NCI-H1694 (cell line): Measurements from ENCODE around the gene NRK.
"Not testable (repeated sequence)": the region's sequence is repeated elsewhere in the genome, so short reads cannot be mapped to it uniquely, and the experiment has no call there.

Experiments used
- DNase-seq: peaks from one replicate; lab custom pipeline; 2025; lab: John Stamatoyannopoulos, UW

NRK gene, protein sequence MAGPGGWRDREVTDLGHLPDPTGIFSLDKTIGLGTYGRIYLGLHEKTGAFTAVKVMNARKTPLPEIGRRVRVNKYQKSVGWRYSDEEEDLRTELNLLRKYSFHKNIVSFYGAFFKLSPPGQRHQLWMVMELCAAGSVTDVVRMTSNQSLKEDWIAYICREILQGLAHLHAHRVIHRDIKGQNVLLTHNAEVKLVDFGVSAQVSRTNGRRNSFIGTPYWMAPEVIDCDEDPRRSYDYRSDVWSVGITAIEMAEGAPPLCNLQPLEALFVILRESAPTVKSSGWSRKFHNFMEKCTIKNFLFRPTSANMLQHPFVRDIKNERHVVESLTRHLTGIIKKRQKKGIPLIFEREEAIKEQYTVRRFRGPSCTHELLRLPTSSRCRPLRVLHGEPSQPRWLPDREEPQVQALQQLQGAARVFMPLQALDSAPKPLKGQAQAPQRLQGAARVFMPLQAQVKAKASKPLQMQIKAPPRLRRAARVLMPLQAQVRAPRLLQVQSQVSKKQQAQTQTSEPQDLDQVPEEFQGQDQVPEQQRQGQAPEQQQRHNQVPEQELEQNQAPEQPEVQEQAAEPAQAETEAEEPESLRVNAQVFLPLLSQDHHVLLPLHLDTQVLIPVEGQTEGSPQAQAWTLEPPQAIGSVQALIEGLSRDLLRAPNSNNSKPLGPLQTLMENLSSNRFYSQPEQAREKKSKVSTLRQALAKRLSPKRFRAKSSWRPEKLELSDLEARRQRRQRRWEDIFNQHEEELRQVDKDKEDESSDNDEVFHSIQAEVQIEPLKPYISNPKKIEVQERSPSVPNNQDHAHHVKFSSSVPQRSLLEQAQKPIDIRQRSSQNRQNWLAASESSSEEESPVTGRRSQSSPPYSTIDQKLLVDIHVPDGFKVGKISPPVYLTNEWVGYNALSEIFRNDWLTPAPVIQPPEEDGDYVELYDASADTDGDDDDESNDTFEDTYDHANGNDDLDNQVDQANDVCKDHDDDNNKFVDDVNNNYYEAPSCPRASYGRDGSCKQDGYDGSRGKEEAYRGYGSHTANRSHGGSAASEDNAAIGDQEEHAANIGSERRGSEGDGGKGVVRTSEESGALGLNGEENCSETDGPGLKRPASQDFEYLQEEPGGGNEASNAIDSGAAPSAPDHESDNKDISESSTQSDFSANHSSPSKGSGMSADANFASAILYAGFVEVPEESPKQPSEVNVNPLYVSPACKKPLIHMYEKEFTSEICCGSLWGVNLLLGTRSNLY (N-terminal part only)

DNA sequence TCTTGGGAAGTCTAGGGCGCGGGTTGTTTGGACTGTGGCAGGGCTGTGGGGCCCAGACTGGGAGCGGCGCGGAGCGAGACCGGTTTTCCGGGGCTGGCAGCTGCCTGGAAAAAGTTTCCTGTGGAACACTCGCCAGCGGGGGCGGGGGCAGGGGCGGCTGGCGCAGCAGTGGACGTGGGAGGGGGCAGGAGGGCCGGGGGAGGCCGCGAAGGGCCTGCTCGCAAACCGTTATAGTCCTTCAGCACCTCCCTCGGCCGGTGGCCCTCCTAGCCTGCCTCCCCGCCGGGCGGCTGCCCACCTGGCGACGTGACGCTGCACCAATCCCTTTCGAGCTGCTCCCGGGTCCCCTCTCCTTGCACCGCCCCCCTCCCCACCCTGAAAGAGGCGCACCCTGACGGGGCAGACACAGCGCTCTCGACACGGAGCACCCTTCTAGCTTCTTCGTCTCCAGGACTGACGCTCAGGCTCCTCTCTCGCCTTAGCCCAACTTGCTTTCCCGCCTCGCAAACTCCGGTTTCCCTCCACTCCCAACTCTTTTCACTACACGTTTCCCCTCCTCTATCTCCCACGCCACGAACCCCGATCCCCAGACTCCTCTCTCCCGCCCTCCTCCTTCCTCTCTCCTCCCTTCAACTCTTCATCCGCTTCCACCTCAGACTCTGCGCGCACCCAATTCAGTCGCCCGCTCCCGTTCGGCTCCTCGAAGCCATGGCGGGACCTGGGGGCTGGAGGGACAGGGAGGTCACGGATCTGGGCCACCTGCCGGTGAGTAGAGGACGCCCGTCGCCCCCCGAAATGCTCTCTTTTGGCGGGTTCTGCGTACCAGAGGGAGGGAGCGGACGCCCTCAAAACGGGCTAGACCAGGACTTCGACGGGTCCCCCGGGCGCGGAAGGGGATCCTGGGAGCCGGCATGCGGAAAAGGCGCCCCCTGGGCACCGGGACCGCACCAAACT, at the start of gene NRK:
Gene NRK (plus strand): TSS at position 402 of the 954 bp plus-strand sequence. CDS start 307 bp downstream, at position 709.
- no peak for DNase-seq

DNA sequence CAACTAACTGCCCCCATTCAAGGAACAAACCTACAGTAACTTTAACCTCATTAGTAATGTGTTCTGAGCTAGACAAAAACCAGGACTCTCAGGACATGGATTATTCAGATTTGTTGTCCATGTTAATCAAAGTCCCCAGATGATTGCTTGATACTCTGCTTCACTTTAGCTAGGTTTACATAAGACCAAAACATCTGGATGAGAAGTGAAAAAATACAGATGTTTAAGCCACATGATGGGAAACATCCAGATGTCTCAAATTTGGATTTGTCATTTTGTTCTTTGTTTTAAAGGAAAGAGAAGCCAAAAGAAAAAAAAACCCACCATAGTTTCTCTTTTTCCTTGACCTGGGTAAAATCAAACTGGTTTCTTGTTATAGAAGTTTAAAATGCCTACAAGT, 48.5 kb upstream of the NRK start:
- no peak for DNase-seq

DNA sequence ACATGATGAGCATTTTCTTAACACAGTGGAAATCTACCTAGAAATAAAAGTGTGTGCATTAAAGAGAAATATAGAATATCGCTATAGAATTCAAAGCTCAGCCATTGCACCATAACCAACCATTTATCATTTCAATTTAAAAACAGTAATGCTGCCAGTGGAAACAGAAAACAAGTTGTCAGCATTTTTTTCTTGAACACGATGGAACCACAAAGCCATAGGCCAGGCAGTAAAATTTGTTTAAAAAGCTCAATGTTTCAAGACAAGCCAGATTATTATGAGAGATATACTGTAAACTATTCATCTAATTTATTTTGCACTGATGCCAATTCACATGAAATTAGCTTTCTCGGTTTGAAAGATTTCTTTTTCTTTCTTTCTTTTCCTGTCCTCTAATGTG, 46.7 kb upstream of the NRK start:
- DNase-seq: no peak

DNA sequence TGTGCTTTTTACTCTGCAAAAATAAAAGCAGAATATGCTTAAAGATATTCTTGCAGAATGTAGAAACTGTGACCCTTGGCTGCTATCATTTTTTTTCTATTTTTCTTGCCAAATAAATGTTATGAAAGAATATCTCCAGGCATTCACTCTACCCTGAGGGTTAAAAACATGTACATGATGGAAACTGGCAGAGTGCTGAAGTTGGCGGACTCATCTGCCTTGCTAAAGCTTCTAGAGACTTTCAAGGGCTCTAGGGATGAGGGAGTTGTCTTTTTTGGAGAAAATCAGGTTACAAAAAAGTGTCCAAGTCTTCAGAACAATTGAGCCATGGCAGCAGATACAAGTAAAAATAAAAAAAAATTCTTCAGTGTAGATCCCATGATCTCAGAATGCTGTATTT, 40.5 kb upstream of the NRK start:
- no peak for DNase-seq

DNA sequence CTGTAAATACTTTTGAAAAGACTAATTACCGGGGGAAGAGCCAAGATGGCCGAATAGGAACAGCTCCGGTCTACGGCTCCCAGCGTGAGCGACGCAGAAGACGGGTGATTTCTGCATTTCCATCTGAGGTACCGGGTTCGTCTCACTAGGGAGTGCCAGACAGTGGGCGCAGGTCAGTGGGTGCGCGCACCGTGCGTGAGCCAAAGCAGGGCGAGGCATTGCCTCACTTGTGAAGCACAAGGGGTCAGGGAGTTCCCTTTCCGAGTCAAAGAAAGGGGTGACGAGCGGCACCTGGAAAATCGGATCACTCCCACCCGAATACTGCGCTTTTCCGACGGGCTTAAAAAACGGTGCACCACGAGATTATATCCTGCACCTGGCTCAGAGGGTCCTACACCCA, 25.5 kb upstream of the NRK start:
- DNase-seq: not testable (repeated sequence)

DNA sequence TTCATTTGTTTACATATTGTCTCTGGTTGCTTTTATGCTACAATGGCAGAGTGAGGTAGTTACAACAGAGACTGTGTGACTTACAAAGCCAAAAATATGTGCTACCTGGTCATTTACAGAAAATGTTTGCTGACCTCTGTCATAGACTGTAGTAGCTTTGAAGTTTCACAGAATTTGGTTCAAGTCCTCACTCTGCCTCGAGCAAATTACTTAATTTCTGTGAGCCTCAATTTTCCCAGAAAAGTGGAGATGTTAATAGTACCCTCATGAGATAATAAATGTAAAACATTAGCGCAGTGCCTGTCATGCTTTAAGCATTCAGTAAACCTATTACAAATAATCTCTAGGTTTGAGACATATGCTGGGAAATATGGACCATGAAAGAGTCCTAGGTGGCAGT, 18.4 kb upstream of the NRK start:
- DNase-seq: no peak

DNA sequence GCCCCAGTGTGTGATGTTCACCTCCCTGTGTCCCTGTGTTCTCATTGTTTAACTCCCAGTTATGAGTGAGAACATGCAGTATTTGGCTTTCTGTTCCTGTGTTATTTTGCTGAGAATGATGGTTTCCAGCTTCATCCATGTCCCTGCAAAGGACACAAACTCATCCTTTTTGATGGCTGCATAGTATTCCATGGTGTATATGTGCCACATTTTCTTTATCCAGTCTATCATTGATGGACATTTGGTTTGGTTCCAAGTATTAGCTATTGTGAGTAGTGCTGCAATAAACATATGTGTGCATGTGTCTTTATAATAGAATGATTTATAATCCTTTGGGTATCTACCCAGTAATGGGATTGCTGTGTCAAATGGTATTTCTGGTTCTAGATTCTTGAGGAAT, 16.7 kb upstream of the NRK start:
- not testable (repeated sequence) for DNase-seq

DNA sequence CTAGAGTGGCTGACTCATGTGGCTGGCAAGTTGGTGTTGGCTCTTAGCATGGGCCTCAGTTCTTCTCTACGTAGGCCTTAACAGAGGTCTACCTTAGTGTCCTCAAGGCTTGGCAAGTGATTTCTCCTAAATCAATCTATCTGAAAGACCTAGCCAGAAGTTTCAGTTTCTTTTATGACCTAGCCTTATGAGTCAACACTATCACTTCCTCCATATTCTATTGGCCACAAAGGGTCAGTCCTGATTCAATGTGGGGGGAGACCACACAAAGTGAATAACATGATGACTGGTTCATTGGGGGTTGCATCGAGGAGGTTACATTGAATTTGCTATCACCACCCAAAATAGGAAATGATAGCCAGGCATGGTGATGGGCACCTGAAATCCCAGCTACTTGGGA, 5.8 kb upstream of the NRK start:
- DNase-seq: no peak

DNA sequence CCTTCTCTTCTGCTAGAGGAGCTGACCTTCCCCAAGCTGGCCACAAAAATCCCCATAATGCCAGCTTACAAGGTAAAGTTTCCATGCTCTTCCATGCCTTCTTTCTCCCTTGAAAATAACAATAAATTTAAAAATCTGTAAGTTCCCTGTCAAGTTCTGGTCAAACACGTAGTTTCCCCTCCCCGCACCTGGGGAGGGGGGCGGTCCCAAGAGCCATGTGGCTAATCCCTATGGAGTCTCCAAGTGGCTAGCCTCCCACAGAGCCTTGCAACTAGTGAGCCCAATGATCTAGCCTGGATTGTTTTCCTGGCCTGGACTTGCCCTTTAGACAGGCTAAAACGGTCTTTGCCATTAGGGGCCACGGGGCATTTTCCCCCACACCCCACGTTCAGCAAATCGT, 2.1 kb upstream of the NRK start:
- no peak for DNase-seq

DNA sequence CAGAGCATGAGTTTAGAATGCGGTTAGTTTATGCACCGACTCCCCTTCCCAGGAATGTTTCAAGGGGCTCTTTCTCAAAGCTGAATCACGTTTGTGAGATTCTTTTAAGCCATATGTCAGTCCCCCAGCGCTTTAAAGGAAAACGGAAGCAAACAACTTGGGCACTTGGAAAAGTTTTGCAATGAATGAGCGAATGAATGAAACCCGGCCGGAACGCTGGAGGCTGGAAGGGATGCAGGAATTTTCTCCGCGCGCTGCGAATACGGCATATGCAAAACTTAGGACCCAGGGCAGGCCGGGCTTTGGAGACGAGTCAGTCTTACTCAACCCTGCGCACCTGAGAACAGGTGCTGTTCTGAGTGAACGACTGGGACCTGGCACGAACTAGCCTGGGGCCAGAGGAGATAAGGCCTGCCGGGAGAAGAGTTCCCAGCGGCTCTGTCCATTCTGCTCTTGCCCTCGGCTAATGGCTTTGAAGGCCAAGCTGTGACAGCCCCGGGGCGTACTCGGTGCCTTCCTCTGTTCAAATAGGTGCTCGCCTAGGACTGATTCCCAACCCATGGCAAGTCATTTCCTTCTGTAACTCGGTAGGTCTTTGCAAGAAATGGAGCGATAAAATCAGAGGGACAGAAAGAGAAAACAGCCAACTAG, 743 bp upstream of the NRK start:
- no peak for DNase-seq

DNA sequence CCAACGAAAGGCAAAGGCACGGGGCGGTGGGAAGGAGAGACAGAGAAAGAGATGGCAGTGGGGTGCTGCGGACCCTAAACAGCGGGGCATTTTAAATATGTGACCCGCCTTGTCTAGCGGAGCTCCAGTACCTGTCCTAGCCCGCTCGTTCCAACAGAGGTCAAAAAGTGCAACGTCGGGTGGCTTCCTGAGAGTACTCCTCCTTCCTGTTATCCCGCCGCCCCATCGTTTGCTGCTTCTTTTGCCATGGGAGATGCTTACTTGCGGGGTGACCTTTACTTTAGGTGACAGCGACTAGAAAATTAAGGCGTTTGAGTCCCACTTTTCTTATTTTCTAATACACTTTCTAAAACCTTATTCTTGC, 735 bp downstream of the NRK start:
- no peak for DNase-seq

DNA sequence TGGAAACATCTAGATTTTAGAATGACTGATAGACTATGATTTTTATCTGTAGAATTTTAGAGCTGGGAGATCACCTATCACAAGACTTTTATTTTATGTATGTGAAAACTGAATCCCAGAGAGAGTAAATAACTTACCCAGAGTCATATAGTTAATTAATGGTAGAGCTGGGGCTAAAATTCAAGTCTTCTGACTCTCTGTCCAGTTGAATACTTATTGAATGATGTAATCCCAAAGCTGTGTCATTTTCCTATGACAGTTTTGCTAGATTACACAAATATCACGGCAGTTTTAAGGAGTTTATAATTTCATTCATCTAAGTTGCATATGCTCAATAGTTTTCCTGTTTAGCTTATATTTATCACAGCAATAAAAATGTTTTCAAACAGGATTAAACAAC, 6.7 kb downstream of the NRK start:
- DNase-seq: no peak

DNA sequence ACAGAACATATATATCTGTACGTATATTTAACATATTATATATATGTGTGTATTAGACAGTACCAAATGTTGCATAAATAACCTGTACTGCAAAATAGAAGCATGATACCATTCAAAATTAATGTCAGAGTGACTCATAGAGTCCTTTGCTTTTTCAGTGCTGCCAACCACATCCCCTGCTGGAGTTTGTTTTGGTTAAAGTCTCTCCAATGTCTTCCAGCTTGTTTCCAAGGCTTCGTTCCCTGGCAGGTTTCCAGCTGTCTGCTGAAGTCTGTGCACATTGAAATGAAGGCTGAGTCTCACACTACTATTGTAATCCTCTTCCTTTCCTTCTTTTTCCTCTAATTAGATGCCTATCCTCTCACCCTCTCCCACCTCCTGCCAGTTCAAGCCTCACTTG, 14.9 kb downstream of the NRK start:
- no peak for DNase-seq

DNA sequence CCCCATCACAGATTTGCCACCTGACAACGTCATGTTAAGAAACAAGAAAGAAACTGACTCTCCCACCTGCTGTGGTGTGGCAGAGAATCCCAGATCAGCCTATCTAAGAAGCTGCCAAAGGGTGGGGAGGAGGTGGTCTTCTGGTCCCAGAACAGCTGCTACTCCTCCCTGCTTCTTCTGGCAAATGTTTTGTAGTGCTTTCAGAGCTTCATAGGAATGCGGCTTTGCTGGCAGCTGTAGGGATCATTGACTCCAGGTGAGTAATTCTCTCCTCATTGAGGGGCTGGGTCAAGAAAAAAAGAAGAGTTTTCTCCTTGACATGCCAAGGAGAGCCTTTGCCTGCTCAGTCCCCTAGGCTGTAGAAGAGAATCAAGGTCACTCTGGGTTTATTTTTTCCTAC, 23.3 kb downstream of the NRK start:
- DNase-seq: no peak

DNA sequence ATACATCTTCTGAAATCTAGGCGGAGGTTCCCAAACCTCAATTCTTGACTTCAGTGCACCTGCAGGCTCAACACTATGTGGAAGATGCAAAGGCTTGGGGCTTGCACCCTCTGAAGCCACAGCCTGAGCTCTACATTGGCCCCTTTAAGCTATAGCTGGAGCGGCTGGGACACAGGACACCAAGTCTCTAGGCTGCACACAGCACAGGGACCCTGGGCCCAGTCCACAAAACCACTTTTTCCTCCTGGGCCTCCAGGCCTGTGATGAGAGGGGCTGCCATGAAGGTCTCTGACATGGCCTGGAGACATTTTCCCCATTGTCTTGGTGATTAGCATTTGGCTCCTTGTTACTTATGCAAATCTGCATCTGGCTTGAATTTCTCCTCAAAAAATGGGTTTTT, 27.8 kb downstream of the NRK start:
- not testable (repeated sequence) for DNase-seq

DNA sequence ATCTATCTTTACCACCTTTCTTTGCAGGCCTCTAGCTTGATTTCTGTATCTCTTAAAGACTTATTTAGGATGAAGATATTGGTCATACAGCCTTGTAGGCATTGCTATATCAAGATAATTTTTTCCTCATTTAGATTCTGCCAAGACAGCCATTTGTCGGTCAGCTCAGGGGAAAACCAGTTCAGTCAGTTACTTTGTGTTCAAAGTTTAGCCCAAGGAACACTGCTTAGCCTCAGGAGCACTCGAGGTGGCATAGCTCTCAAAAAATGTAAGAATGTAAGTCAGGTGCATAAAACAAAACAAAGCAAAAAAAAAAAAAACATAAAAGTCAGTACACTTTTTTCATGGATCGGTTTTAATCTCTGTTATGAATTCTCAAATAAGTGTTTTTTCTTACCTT, 43.4 kb downstream of the NRK start:
- DNase-seq: no peak

DNA sequence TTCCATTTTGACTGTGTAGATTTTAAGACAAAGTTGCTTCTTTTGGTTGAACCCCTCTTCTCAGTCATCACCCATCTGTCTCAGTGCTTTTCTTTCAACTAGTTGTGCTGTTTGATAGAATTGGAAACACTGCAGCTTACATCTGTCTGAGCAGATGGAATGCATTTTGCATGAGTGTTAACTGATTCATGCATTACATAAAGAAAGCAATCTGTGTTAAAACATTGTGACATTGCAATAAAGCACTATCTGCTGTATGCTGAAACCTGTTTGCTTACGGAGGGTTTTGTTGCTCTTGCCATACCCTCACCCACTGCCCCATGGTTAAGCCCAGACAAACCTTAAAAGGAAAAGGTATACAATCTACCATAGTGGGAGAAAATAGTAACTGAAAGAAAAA, 47.4 kb downstream of the NRK start:
- DNase-seq: no peak

DNA sequence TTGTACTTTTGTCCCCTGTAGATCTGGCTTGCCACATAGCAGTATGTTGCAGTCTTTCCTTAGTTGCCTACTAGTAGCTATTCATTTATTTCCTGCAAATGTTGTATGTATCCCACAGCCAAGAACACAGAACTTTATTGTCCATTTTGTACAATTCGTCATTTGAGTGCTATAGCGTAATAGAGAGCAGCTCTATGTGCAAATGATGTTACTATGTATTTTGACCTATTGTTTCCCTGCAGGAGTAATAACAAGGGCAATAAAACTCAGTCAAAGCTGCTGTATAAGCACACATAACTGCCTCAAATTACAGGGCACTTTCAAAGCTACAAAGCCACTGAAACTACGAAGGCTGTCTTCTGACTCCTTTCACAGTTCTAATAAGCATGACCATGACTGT, 48.1 kb downstream of the NRK start:
- no peak for DNase-seq

DNA sequence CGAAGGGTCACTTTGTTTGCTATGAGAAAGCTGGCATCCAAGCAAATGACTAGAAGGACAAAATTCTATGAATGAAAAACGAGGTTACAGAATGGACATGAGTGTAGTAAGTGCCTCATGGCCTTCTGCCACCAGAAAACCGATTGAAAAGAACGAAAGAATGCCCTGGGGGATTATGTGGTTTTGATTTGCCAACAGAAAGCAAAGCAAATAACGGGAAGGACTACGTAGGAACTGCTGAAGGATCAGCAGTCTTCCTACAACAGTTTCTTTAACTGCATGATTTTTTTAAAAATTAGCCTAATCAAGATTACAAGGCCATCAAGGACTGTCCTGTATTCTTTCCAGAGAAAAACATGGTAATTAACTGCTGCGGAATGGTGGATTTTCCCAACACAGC, 50.6 kb downstream of the NRK start:
- no peak for DNase-seq

DNA sequence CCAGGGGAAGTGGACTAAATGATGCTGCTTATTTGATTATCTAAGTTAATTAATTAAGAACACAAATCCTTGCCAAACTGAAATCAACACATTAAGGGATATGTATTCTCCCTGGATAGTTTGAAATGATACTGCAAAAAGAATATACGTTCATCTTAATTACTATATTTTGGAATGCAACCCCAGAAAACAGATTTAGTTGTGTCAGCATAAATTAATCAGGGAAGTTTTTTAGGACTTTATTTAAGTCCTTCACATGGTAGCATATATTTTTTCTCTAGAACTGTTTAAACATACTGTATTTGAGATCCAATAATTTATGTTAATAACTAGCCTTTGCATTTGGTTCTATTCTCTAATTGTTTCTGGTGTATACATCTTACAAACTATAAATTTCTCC, 52.5 kb downstream of the NRK start:
- no peak for DNase-seq

DNA sequence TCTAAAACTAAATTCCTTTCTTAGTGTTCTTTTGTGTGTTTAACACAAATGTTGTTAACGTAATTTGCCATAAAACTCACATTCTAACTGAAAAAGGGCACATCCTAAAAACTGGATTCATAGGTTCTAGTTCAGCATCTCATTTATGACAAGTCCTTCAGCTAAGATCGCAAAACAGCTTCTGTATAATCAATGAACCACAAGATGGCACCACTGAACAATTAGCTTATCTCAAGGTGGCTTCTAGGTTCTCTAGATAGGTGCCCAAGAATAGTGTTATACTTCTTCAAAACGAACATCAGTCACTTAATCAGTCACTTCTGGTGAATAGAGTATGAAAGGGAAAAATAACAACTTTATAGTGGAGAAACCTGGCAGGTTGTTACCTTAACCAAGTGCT, 54.3 kb downstream of the NRK start:
- DNase-seq: no peak
